Measurements from ENCODE around the gene ST14. TPM values are rescaled to one million over a fixed set of nuclear protein-coding genes. Genes with fewer than 3 reads are reported as not detected.

The ST14 gene
- total RNA-seq, 1 experiment from 2014 or later: 0.30 TPM

- H3K36me3 ChIP-seq (ENCODE audit: insufficient read depth, low read length, poor library complexity, severe bottlenecking): no peaks in the 10 kb centered on the region
- H3K4me1 ChIP-seq (ENCODE audit: insufficient read depth, low read length, poor library complexity, severe bottlenecking): peaks cover 16% of the 10 kb centered on the region
- ChIA-PET POLR2A (ENCODE audit: low non-redundant PET) (no interaction called here), CTCF (no interaction called here)
- DNase-seq (ENCODE audit: low spot score): no peak
- H3K4me3 ChIP-seq (ENCODE audit: low read depth, low read length, poor library complexity, severe bottlenecking): no peak overlapping the region
- intact Hi-C loops (cut with micrococcal nuclease; ENCODE audit: unreplicated experiment): no loop called here
- H3K9me3 ChIP-seq (ENCODE audit: low read depth, low read length, poor library complexity, severe bottlenecking): no peaks in the 10 kb centered on the region
- H3K27me3 ChIP-seq (replicated peaks; ENCODE audit: insufficient read depth, low read depth, low read length, poor library complexity): no peaks in the 10 kb centered on the region
- TF ChIP-seq, protein P1, sequence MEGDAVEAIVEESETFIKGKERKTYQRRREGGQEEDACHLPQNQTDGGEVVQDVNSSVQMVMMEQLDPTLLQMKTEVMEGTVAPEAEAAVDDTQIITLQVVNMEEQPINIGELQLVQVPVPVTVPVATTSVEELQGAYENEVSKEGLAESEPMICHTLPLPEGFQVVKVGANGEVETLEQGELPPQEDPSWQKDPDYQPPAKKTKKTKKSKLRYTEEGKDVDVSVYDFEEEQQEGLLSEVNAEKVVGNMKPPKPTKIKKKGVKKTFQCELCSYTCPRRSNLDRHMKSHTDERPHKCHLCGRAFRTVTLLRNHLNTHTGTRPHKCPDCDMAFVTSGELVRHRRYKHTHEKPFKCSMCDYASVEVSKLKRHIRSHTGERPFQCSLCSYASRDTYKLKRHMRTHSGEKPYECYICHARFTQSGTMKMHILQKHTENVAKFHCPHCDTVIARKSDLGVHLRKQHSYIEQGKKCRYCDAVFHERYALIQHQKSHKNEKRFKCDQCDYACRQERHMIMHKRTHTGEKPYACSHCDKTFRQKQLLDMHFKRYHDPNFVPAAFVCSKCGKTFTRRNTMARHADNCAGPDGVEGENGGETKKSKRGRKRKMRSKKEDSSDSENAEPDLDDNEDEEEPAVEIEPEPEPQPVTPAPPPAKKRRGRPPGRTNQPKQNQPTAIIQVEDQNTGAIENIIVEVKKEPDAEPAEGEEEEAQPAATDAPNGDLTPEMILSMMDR (conservative IDR thresholded peaks at IDR 0.05; ENCODE audit: low read depth, low read length): no peak
- TF ChIP-seq EZH2 (IDR thresholded peaks at IDR 0.05; ENCODE audit: borderline replicate concordance, low read depth, low read length, poor library complexity, severe bottlenecking): no peak
- BruUV-seq (replicated peaks): no TSS peak
- no peak overlapping the region for H3K27ac ChIP-seq (ENCODE audit: low read depth, low read length, poor library complexity, severe bottlenecking)
Observed at GRCh38 chr11:130188047-130188446, 28.5 kb downstream of the ST14 start.

GRCh38 chr11:130188585-130189347, 29.2 kb downstream of the ST14 start:
- ChIA-PET POLR2A (ENCODE audit: low non-redundant PET) (no interaction called here), CTCF (no interaction called here)
- no TSS peak for BruUV-seq (replicated peaks)
- H3K9me3 ChIP-seq (ENCODE audit: low read depth, low read length, poor library complexity, severe bottlenecking): no peaks in the 10 kb centered on the region
- H3K27me3 ChIP-seq (replicated peaks; ENCODE audit: insufficient read depth, low read depth, low read length, poor library complexity): no peaks in the 10 kb centered on the region
- no peak for TF ChIP-seq EZH2 (IDR thresholded peaks at IDR 0.05; ENCODE audit: borderline replicate concordance, low read depth, low read length, poor library complexity, severe bottlenecking)
- TF ChIP-seq, protein P1 (conservative IDR thresholded peaks at IDR 0.05; ENCODE audit: low read depth, low read length): no peak
- H3K4me1 ChIP-seq (ENCODE audit: insufficient read depth, low read length, poor library complexity, severe bottlenecking): peaks cover 16% of the 10 kb centered on the region
- H3K4me3 ChIP-seq (ENCODE audit: low read depth, low read length, poor library complexity, severe bottlenecking): no peak overlapping the region
- no peak for DNase-seq (ENCODE audit: low spot score)
- intact Hi-C loops (cut with micrococcal nuclease; ENCODE audit: unreplicated experiment): no loop called here
- no peak overlapping the region for H3K27ac ChIP-seq (ENCODE audit: low read depth, low read length, poor library complexity, severe bottlenecking)
- H3K36me3 ChIP-seq (ENCODE audit: insufficient read depth, low read length, poor library complexity, severe bottlenecking): no peaks in the 10 kb centered on the region

DNA sequence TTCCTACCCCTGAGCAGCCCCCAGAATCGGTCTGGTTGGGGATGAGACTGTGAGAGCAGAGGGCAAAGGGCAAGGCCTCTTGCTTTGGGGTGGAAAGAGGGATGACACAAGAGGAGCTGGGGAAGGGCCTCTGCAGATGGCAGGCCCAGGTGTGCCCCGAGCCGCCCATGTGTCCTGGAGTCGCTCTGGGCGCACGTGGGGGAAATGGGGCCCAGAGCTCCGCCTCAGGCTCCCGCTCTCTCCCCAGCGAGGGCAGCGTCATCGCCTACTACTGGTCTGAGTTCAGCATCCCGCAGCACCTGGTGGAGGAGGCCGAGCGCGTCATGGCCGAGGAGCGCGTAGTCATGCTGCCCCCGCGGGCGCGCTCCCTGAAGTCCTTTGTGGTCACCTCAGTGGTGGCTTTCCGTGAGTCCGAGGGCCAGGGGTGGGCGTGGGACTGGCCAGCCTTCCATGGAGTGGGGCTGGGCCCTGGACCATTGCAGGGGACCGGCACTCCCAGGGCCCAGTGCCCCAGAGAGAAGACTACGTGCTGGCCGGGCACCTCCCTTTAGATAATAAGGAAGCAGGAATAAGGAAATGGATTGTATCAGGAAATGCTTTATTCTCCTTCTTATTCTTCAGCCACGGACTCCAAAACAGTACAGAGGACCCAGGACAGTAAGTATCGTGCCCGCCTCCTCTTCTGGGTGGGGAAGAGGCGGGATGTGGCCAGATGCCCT, 30.1 kb downstream of the ST14 start:
- ChIA-PET CTCF (no interaction called here), POLR2A (ENCODE audit: low non-redundant PET) (no interaction called here)
- H3K4me3 ChIP-seq (ENCODE audit: low read depth, low read length, poor library complexity, severe bottlenecking): no peak overlapping the region
- peaks cover 16% of the 10 kb centered on the region for H3K4me1 ChIP-seq (ENCODE audit: insufficient read depth, low read length, poor library complexity, severe bottlenecking)
- no peaks in the 10 kb centered on the region for H3K9me3 ChIP-seq (ENCODE audit: low read depth, low read length, poor library complexity, severe bottlenecking)
- no TSS peak for BruUV-seq (replicated peaks)
- H3K27ac ChIP-seq (ENCODE audit: low read depth, low read length, poor library complexity, severe bottlenecking): no peak overlapping the region
- H3K27me3 ChIP-seq (replicated peaks; ENCODE audit: insufficient read depth, low read depth, low read length, poor library complexity): no peaks in the 10 kb centered on the region
- intact Hi-C loops (cut with micrococcal nuclease; ENCODE audit: unreplicated experiment): no loop called here
- H3K36me3 ChIP-seq (ENCODE audit: insufficient read depth, low read length, poor library complexity, severe bottlenecking): no peaks in the 10 kb centered on the region
- TF ChIP-seq, protein P1 (conservative IDR thresholded peaks at IDR 0.05; ENCODE audit: low read depth, low read length): 0 out of 2 replicates have a peak, but pooled peaks have one; percentile 12
- no peak for TF ChIP-seq EZH2 (IDR thresholded peaks at IDR 0.05; ENCODE audit: borderline replicate concordance, low read depth, low read length, poor library complexity, severe bottlenecking)
- DNase-seq (ENCODE audit: low spot score): no peak
